NCI-H1105 treated with DMSO at 0.1 percent for 48 hours (cell line): Measurements from ENCODE around the gene RAD50.
"Not testable (repeated sequence)": the region's sequence is repeated elsewhere in the genome, so short reads cannot be mapped to it uniquely, and the experiment has no call there.

ENCODE experiments used
- DNase-seq: peaks from one replicate; lab custom pipeline; 2025; lab: John Stamatoyannopoulos, UW

Gene RAD50

DNA sequence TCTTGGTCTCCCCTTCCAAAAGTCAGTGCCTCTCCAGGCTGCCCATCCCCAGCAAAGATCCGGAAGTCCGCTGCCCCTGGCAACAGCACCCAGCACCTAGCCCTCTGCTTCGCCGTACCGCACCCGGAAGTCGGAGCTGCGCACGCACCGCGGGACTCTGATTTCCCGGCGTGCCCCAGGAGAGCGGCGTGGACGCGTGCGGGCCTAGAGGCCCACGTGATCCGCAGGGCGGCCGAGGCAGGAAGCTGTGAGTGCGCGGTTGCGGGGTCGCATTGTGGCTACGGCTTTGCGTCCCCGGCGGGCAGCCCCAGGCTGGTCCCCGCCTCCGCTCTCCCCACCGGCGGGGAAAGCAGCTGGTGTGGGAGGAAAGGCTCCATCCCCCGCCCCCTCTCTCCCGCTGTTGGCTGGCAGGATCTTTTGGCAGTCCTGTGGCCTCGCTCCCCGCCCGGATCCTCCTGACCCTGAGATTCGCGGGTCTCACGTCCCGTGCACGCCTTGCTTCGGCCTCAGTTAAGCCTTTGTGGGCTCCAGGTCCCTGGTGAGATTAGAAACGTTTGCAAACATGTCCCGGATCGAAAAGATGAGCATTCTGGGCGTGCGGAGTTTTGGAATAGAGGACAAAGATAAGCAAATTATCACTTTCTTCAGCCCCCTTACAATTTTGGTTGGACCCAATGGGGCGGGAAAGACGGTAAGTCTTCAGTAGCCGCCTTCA, at the start of gene RAD50:
Gene RAD50 (plus strand): TSS at position 215 of the 715 bp plus-strand sequence. CDS start 348 bp downstream, at position 563.
- DNase-seq: peak; percentile 73

DNA sequence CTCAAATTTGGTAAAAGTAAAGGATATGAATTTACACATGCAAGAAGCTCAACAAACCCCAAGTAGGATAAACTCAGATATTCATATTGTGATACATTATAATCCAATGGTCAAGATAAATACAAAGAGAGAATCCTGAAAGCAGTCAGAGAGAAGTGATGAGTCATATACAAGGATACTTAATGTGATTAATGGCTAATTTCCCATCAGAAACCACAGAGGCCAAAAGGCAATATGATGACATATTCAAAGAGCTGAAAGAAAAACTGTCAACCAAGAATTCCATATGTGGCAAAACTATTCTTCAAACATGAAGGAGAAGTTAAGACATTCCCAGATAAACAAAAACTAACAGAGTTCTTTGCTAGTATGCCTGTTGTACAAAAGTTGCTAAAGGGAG, 46.7 kb upstream of the RAD50 start:
- DNase-seq: no peak

DNA sequence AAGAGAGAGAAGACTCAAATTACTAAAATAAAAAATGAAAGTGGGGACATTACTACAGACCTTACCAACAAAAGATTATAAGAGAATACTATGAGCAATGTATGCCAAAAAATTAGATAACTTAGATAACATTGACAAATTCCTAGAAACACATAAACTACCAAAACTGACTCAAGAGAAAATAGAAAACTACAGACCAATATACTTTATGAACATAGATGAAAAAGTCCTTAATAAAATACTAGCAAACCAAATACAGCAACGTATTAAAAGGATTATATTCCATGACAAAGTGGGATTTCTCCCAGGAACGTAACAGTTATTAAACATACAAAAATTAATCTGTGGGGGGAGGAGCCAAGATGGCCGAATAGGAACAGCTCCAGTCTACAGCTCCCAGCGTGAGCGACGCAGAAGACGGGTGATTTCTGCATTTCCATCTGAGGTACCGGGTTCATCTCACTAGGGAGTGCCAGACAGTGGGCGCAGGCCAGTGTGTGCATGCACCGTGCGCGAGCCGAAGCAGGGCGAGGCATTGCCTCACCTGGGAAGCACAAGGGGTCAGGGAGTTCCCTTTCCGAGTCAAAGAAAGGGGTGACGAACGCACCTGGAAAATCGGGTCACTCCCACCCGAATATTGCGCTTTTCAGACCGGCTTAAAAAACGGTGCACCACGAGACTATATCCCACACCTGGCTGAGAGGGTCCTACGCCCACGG, 43.0 kb upstream of the RAD50 start:
- DNase-seq: not testable (repeated sequence)

DNA sequence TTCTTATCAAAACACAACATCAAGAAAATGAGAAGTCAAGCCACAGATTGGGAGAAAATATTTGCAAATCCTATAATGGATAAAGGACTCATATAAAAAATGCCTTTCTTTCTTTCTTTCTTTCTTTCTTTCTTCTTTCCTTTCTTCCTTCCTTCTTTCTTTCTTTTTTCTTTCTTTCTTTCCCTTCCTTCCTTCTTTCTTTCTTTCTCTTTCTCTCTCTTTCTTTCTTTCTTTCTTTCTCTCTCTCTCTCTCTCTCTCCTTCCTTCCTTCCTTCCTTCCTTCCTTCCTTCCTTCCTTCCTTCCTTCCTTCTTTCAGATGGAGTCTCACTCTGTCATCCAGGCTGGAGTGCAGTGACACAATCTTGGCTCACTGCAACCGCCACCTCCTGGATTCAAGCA, 34.7 kb upstream of the RAD50 start:
- not testable (repeated sequence) for DNase-seq

DNA sequence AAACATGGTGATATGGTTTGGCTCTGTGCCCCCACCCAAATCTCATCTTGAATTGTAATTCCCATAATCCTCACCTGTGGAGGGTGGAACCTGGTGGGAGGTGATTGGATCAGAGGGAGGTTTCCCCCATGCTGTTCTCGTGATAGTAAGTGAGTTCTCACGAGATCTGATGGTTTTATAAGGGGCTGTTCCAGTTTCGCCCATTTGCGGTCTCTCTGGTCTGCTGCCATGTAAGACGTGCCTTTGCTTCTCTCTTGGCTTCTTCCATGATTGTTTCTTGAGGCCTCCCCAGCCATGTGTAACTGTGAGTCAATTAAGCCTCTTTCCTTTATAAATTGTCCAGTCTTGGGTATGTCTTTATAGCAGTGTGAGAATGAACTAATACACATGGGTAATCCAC, 31.9 kb upstream of the RAD50 start:
- not testable (repeated sequence) for DNase-seq

DNA sequence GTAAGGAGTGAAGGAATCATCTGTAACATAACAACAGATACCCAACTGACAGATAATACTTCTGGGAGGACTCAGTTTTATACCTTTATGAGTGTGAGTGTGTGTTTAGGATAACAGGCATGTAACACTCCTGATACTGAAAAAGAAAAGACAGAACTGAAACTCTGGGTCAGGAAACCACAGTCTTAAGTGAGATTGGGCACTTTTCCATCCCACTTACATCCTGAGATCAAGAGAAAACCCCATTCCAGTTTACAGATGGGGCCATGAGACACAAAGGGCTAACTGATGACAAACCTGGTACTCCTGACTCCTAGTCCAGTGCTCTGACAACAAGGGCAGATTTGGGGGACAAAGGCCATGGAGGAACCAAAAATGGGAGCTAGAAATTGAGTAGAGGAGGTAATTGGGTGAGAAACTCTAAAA, 31.5 kb upstream of the RAD50 start:
- no peak for DNase-seq

DNA sequence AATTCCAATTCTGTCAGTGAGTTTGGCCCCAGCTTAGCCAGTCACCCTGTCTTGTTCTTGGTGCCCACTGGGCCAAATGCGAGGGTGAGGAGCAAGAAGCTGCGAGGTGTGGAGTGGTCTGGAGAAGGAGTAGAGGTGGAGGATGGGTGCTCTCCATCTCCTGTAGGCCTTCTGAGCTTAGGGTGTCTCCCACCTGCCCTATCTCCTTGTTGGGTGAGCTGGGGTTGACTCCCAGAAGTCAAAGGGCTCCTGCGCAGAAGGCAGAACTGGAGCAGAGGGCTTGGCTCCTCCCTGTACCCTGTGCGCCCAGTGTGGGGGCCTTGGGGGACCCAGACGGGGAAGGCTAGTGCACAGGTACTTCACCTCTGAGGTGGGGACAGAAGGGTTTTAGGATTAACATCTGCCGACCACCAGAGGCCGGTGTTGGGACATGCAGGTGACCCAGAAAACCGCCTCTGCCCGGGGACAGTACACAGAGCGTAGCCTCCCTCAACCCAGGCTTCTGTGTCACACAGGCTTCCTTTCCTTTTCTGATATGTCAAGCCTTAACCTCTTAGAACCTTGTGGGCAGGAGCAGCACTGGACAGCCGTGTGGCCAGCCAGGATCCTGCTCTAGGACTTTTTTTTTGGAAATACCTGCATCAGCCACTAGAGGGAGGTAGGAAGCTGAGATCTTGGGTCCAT, 30.3 kb upstream of the RAD50 start:
- peak; percentile 34 for DNase-seq

DNA sequence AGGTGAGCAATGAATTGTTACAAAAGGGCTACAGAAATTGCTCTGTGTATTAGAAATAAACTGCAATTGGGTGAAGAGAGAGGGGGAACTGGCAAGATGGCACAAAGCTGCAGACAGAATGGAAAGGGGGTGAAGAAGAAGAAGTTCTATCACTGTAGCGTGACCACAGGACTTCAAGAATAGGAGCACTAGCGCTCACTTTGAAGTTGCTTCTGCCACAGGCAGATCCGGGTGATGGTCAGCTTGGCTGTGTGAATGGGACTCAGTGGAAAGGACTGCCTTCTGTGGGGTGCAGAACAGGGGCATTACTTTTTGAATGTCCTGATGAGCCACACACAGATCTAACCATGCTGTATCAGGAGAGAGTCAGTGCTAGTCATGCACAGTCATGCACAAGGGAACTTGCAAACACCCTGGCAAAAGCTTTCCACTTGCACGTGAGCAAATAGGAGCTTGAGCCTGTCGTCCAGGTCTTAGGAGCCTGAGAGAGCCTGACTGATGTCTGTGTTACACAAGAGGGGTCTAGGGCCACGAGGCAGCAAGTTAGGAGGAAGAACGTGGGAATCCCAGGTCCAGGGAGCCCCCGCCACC, 29.7 kb upstream of the RAD50 start:
- no peak for DNase-seq

DNA sequence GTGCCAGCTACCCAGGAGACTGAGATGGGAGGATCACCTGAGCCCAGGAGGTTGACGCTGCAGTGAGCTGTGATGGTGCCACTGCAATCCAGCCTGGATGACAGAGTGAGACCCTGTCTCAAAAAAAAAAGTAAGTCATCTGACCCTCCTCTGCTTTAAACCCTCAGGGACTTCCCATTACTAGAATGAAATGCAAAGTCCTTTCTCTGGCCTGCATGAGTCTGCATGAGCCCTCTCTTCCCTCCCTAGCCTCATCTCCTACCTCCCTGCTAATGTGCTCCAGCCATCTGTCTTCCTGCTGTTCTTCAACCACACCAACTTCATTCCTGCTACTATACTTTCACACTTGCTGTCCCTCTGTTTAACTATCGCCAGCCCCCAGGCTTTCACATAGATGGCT, 28.8 kb upstream of the RAD50 start:
- no peak for DNase-seq

DNA sequence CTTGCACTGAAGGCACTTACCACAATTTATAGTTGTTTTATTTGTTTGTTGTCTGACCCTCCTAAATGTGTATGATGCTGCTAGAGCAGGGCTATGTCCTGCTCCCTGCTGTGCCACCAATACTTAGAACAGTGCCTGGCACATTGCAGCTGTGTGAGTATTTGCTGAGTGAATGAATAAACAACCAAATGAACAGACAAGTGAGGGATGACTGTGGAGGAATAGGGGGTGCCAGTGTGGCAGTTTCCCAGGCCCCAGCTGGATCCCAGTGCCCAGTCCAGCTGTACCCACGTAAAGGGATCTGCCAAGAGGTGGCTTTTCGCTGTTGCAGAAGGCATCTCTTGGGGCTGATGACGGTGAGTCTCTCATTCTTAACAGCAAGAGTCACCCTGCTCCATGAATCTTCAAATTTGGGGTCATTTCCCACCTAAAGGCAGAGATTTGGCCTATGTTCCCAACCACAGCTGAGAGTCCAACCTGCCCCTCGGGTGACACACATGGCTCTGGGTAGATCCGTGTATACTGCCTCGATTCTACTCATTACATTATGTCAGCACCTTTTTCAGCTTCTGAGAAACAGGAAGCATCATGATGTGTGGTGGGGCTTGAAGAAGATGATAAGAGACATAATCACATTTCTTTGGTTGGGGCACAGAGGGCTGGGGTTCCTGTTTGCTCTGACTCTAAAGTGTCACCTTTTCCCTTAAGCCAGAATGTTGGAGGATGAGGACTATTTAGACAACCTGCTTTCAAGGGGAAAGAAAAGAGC, 27.7 kb upstream of the RAD50 start:
- DNase-seq: no peak

DNA sequence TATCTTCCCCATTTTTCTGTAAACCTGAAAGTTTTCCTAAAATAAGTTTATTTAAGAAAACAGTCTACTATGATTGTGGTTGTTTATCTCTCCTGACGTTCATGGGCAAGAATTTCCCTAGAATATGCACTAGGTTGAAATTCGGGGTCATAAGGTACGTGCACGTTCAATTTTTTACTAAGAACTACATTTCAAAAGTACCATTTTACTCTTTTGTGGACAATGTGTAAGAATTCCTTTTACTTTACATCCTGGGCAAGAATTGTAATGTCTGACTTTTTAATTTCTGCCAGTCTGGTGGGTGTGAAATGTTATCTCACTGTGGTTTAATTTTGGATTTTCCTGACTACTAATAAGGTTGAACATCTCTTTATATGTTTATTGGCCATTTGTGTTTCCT, 25.8 kb upstream of the RAD50 start:
- DNase-seq: no peak

DNA sequence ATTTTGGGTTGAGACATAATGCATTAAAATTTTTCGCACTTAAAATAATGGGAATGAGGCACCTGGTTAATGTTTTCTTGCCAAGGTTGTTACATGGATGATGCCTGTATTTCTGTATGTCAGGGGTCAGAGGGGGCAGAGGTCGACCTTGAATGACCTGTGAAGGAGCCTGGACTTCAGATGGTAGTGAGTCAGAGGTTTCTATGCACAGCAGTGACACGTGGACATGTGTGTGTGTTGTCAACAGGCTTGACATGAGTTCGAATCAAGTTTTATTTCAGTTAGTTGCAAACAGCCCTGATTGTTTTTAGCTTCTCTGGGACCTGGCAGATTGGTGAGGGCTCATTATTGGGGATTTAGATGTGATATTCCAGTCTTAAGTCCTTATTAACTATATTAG, 17.1 kb upstream of the RAD50 start:
- no peak for DNase-seq

DNA sequence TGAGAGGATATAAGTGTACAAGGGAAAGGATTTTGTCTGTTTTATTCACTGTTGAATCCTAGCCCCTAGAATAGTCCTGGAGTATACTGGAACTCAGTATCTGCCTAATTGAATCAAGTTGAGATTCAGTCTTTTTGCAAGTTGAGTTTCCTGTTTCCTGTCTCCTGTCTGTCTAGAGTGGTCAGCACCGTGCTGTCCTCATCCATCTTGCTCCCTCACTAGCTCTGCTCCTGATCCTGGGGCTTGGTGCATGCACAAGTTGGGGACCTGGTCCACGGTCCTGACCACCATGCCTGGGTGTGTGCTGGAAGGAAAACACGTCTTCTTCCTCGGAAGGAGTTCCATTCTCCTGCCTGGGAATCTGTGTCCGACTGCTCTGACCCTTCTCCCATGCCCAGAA, 16.6 kb upstream of the RAD50 start:
- DNase-seq: no peak

DNA sequence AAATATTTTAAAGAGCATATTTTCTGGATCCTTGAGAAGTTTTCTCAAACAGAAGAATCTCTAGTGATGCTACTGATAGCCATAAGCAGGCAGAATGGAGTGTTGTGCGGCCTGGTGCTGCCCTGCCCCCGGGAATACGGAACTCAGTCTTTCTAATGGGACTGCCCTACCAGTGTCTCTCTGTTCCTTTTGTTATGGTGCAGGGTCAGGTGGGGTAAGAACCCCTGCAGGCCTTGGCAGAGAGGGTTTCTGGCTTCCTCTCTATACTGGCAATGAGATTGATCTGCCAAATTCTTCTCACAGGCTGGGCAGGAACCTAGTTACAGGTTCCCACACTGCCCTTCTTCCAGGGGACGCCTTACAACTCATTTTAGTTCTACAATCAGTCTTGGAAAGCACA, 16.0 kb upstream of the RAD50 start:
- DNase-seq: no peak

DNA sequence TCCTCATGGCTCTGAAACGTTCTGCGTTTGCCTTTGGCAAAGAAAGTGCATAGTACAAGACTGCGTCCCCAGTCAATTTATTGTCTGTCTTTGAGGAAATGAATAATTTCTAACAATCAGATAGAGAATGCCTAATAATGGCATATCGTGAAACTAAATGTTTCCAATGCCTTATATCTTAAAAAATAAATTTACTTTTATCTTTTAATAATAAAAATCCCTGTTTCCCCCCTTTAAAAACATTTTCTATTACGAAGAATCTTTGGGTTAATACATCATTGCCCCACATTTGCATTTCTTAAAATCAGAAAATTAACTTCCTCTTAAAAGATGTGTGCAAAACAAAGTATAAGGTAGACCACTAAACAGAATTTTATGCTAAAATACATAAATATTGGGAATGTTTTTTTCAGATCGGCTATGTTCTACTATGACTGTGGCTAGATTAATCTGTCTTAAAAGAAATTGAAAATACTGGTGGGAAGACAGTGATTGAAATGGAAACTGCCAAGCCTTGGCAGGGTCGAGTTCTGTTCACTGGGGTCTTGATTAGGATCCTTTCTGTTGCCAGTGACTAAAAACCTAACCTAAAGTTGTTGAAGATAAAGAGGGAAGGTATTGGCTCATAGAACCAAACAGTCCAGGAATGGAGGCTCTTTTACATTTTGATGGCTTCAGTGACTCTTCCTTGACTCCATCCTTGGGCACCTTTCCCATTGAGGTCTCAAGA, 13.1 kb upstream of the RAD50 start, which contains the start of gene IL5:
Gene IL5 (minus strand): TSS at position 51 of the 730 bp plus-strand sequence. CDS start 44 bp downstream, at position 7.
- DNase-seq: no peak

DNA sequence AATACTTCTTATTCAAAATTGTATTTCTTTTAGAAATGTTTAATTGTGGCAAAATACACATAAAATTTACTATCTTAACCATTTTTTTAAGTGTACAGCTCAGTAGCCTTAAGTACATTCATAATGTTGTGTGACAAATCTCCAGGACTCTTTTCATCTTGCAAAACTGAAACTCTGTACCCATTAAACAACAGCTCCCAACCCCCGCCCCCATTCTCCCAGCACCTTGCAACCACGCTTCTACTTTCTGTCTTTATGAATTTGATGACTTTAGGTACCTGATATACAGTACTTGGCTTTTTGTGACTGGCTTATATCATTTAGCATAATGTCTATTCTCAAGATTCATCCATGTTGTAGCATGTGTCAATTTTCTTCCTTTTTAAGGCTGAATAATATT, 10.7 kb upstream of the RAD50 start:
- DNase-seq: no peak

DNA sequence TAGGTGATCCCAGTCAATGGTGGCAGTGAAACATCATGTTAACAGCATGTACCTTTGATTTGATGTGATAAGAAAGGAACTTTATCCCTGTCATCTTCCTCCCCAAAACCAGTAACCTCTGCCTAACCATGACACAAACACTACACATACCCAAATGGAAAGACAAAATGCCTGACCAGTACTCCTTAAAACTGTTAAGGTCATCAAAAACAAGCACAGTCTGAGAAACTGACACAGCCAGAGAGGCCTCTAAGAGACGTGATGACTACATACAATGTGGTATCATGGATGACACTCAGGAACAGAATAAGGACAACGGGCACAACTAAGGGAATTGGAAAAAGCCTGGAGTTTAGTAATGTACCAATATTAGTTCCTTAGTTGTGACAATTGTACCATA, 9.5 kb upstream of the RAD50 start:
- no peak for DNase-seq

DNA sequence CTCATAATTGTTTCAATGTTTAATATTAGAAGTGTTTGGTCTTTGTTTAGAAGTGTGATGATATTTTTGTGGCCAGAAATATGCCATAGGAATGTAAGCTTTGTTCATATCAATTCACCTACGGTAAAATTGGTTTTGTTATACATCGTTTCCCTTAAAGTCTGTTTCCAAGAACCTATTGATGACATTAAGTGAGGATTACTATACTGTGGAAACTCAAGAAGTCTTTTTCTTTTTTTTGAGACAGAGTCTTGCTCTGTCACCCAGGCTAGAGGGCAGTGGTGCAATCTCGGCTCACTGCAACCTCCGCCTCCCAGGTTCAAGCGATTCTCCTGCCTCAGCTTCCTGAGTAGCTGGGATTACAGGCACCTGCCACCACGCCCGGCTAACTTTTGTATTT, 7.9 kb upstream of the RAD50 start:
- not testable (repeated sequence) for DNase-seq

DNA sequence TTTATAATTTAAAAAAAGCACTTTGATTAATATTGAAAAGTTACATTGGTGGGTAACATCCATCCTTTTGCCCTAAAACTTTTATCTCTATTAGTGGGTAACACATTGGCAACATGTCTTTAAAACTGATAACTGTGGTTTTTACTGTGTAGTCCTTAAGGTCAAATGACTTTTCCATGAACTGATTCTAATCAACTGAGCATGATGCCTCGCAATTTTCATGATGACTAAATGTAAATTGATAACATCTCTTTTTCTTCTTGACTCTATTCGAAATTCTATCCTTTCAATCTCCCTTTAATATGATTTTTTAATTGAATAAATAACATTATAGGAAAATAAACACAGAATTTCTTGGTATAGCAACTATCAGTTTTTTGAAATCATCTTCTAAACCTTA, 7.2 kb upstream of the RAD50 start:
- no peak for DNase-seq

DNA sequence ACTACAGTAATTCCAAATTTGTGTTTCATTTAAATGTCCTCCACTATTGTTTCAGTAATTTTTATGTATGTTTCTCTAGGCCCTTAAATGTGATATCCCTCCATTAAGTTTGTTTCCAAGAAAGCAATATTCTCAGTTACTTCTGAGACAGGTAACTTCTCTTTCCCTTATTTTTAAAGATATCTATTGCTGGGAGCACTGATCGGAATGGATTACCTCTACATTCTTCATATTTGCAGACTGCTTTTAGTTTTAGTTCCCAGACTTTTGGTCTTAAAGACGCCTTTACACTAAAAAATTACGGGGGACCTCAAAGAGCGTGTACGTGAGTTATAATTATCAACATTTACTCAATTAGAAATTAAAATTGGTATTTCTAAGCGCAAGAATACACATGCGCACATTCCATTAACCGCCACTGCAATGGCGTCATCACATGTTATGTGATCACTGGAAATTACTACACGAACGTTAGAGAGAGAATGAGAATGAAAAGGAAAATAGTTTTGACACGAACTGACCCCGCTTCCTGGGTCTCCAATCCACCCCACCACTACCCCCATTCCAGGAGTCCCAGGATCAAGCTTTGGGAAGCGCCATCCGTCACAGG, 519 bp upstream of the RAD50 start:
- DNase-seq: no peak
